Measurements from ENCODE around the gene GARNL3. TPM values are rescaled to one million over a fixed set of nuclear protein-coding genes. Genes with fewer than 3 reads are reported as not detected.

Gene GARNL3
- total RNA-seq, 5 donors from 2014 or later (not counting 1 experiment from before 2014, with no cell fraction given) = 3.3 to 5.7 (median 3.6) TPM

GRCh38 chr9:127392976-127393375, 128.4 kb downstream of the GARNL3 start:
- no peak for ATAC-seq (replicated peaks in 1 of 4)
- Mint-ChIP-seq H3K27me3 (peaks cover 47 to 74% of the 10 kb centered on the region in 2 donors), H3K27ac (peak overlapping the region in 1 of 2 donors; percentile 44), H3K9me3 (no peaks in the 10 kb centered on the region), H3K36me3 (no peaks in the 10 kb centered on the region), H3K4me1 (peaks cover 26 to 31% (median 30%) of the 10 kb centered on the region in 3 donors), H3K4me3 (no peak overlapping the region)
- Histone ChIP-seq H3K36me3 (ENCODE audit: control insufficient read depth in 2 of 2, extremely low read depth in 1 of 2, insufficient read depth in 1 of 2, low read length in 1 of 2) (no peaks in the 10 kb centered on the region), H3K27ac (ENCODE audit: low read length) (no peak overlapping the region), H3K27me3 (replicated peaks in 1 of 2; ENCODE audit: control insufficient read depth in 2 of 2, extremely low read depth in 1 of 2, insufficient read depth in 2 of 2, low read length in 1 of 2) (peaks cover 15 to 67% of the 10 kb centered on the region in 2 experiments), H3K4me3 (ENCODE audit: control insufficient read depth in 1 of 2, extremely low read depth in 1 of 2, low read length in 1 of 2) (no peak overlapping the region), H3K9me3 (no peaks in the 10 kb centered on the region), H3K4me1 (ENCODE audit: control insufficient read depth in 1 of 2, extremely low read depth in 1 of 2, insufficient read depth in 2 of 2, low read length in 2 of 2) (peaks cover 14 to 45% of the 10 kb centered on the region in 2 experiments)
- ChIA-PET CTCF (no interaction called here), POLR2A (interaction anchor here in 1 of 2 donors (0.6 kb wide), 1 partner anchor 168 kb away, joined by 7 read pairs; no protein-coding TSS in a partner anchor)
- WGBS (ENCODE audit: insufficient coverage) = no CpG with 5 or more reads among the region's 5 CpGs
- no peak for DNase-seq

- Histone ChIP-seq H3K9me3 (no peaks in the 10 kb centered on the region), H3K4me3 (ENCODE audit: control insufficient read depth in 1 of 2, extremely low read depth in 1 of 2, low read length in 1 of 2) (no peak overlapping the region), H3K36me3 (ENCODE audit: control insufficient read depth in 2 of 2, extremely low read depth in 1 of 2, insufficient read depth in 1 of 2, low read length in 1 of 2) (no peaks in the 10 kb centered on the region), H3K27ac (ENCODE audit: low read length) (no peak overlapping the region), H3K27me3 (replicated peaks in 1 of 2; ENCODE audit: control insufficient read depth in 2 of 2, extremely low read depth in 1 of 2, insufficient read depth in 2 of 2, low read length in 1 of 2) (peaks cover 15 to 73% of the 10 kb centered on the region in 2 experiments), H3K4me1 (ENCODE audit: control insufficient read depth in 1 of 2, extremely low read depth in 1 of 2, insufficient read depth in 2 of 2, low read length in 2 of 2) (peaks cover 10 to 45% of the 10 kb centered on the region in 2 experiments)
- DNase-seq = no peak
- CTCF ChIA-PET = no interaction called here
- ATAC-seq (replicated peaks in 1 of 4) = no peak
- Mint-ChIP-seq H3K9me3 (no peaks in the 10 kb centered on the region), H3K36me3 (no peaks in the 10 kb centered on the region), H3K4me1 (peaks cover 24 to 31% (median 29%) of the 10 kb centered on the region in 3 donors), H3K27ac (no peak overlapping the region), H3K27me3 (peaks cover 53 to 80% of the 10 kb centered on the region in 2 donors), H3K4me3 (no peak overlapping the region)
- WGBS (ENCODE audit: insufficient coverage) = no CpG with 5 or more reads among the region's 2 CpGs
- POLR2A ChIA-PET = interaction anchor here (0.6 to 0.7 kb wide), 2 partner anchors 169 to 379 kb away, joined by 5 to 7 read pairs; no protein-coding TSS in a partner anchor
Observed at GRCh38 chr9:127393645-127394044, 129.1 kb downstream of the GARNL3 start.

GRCh38 chr9:127395497-127396252, 131.1 kb downstream of the GARNL3 start:
- H3K36me3 ChIP-seq (ENCODE audit: control insufficient read depth in 2 of 2, extremely low read depth in 1 of 2, insufficient read depth in 1 of 2, low read length in 1 of 2) = no peaks in the 10 kb centered on the region
- peaks cover 2 to 31% of the 10 kb centered on the region in 2 experiments for H3K4me1 ChIP-seq (ENCODE audit: control insufficient read depth in 1 of 2, extremely low read depth in 1 of 2, insufficient read depth in 2 of 2, low read length in 2 of 2)
- POLR2A ChIA-PET = no interaction called here
- CTCF ChIA-PET = no interaction called here
- no peak overlapping the region for H3K4me3 ChIP-seq (ENCODE audit: control insufficient read depth in 1 of 2, extremely low read depth in 1 of 2, low read length in 1 of 2)
- 100% methylated on average over 1 of the region's 7 CpGs for WGBS (ENCODE audit: insufficient coverage)
- H3K9me3 Mint-ChIP-seq = no peaks in the 10 kb centered on the region
- H3K27me3 Mint-ChIP-seq = peaks cover 58 to 78% of the 10 kb centered on the region in 2 donors
- H3K4me1 Mint-ChIP-seq = peaks cover 11 to 17% (median 17%) of the 10 kb centered on the region in 3 donors
- H3K36me3 Mint-ChIP-seq = no peaks in the 10 kb centered on the region
- no peak for DNase-seq
- no peak overlapping the region for H3K27ac ChIP-seq (ENCODE audit: low read length)
- no peak for ATAC-seq (replicated peaks in 1 of 4)
- no peak overlapping the region for H3K27ac Mint-ChIP-seq
- H3K27me3 ChIP-seq (replicated peaks in 1 of 2; ENCODE audit: control insufficient read depth in 2 of 2, extremely low read depth in 1 of 2, insufficient read depth in 2 of 2, low read length in 1 of 2) = peaks cover 15 to 82% of the 10 kb centered on the region in 2 experiments
- no peaks in the 10 kb centered on the region for H3K9me3 ChIP-seq
- H3K4me3 Mint-ChIP-seq = peak overlapping the region; percentile 37 to 61 (median 50)

GRCh38 chr9:127396253-127396807, 131.8 kb downstream of the GARNL3 start:
- CTCF ChIA-PET = interaction anchor here in 1 of 2 donors (0.6 to 1.1 kb wide), 8 partner anchors 9 to 293 kb away, joined by 3 to 5 read pairs (median 3); partner anchors contain the start of genes LRSAM1 and RPL12
- H3K9me3 Mint-ChIP-seq = no peaks in the 10 kb centered on the region
- 13% methylated on average over 15 of the region's 27 CpGs for WGBS (ENCODE audit: insufficient coverage)

GRCh38 chr9:127396808-127397645, 132.5 kb downstream of the GARNL3 start, which contains the start of gene SLC2A8:
Gene SLC2A8 (plus strand): TSS chr9:127397169. CDS start chr9:127397231, 62 bp downstream.
- no peaks in the 10 kb centered on the region for H3K9me3 ChIP-seq
- peaks cover 62 to 81% of the 10 kb centered on the region in 2 donors for H3K27me3 Mint-ChIP-seq
- H3K36me3 Mint-ChIP-seq = no peaks in the 10 kb centered on the region
- no peak within 1 kb of the TSS for H3K27ac ChIP-seq (ENCODE audit: low read length)
- 1% methylated on average over 81 of the region's 87 CpGs for WGBS (ENCODE audit: insufficient coverage)
- peaks cover 8 to 17% (median 17%) of the 10 kb centered on the region in 3 donors for H3K4me1 Mint-ChIP-seq
- H3K4me3 Mint-ChIP-seq = peak within 1 kb of the TSS; percentile 57 to 79 (median 76)
- ChIA-PET POLR2A (interaction anchor here (0.5 to 1.0 kb wide), 3 partner anchors 27 to 170 kb away, joined by 3 to 6 read pairs (median 4); partner anchors contain the start of genes LRSAM1 (in 1 of the 2), RPL12 (in 1 of the 2) and ZNF79 (in 1 of the 2)), CTCF (interaction anchor here (0.5 to 1.1 kb wide), 9 partner anchors 9 to 294 kb away, joined by 3 to 5 read pairs (median 3); partner anchors contain the start of genes LRSAM1 (in 1 of the 2) and RPL12 (in 1 of the 2))
- H3K27me3 ChIP-seq (replicated peaks in 1 of 2; ENCODE audit: control insufficient read depth in 2 of 2, extremely low read depth in 1 of 2, insufficient read depth in 2 of 2, low read length in 1 of 2) = peaks cover 11 to 79% of the 10 kb centered on the region in 2 experiments
- ATAC-seq (replicated peaks in 1 of 4) (peak; percentile 88 to 90 (median 90)), DNase-seq (peak; percentile 53 to 96 (median 86))
- no peak within 1 kb of the TSS for H3K27ac Mint-ChIP-seq
- H3K4me3 ChIP-seq (ENCODE audit: control insufficient read depth in 1 of 2, extremely low read depth in 1 of 2, low read length in 1 of 2) = peak within 1 kb of the TSS; percentile 43 to 66
- no peaks in the 10 kb centered on the region for H3K9me3 Mint-ChIP-seq
- no peaks in the 10 kb centered on the region for H3K36me3 ChIP-seq (ENCODE audit: control insufficient read depth in 2 of 2, extremely low read depth in 1 of 2, insufficient read depth in 1 of 2, low read length in 1 of 2)
- peaks cover 2 to 29% of the 10 kb centered on the region in 2 experiments for H3K4me1 ChIP-seq (ENCODE audit: control insufficient read depth in 1 of 2, extremely low read depth in 1 of 2, insufficient read depth in 2 of 2, low read length in 2 of 2)

More at GRCh38 chr9:127396253-127396807, 131.8 kb downstream of the GARNL3 start:
- H3K4me1 ChIP-seq (ENCODE audit: control insufficient read depth in 1 of 2, extremely low read depth in 1 of 2, insufficient read depth in 2 of 2, low read length in 2 of 2) = peaks cover 2 to 29% of the 10 kb centered on the region in 2 experiments
- Mint-ChIP-seq H3K4me3 (peak overlapping the region; percentile 37 to 61 (median 50)), H3K36me3 (no peaks in the 10 kb centered on the region), H3K4me1 (peaks cover 11 to 17% (median 17%) of the 10 kb centered on the region in 3 donors), H3K27ac (no peak overlapping the region), H3K27me3 (peaks cover 61 to 81% of the 10 kb centered on the region in 2 donors)
- H3K9me3 ChIP-seq = no peaks in the 10 kb centered on the region
- POLR2A ChIA-PET = interaction anchor here in 1 of 2 donors (1.0 kb wide), 1 partner anchor 27 kb away, joined by 4 read pairs; the partner anchor contains the start of gene ZNF79
- peaks cover 15 to 82% of the 10 kb centered on the region in 2 experiments for H3K27me3 ChIP-seq (replicated peaks in 1 of 2; ENCODE audit: control insufficient read depth in 2 of 2, extremely low read depth in 1 of 2, insufficient read depth in 2 of 2, low read length in 1 of 2)
- DNase-seq (no peak), ATAC-seq (replicated peaks in 1 of 4) (no peak)
- H3K36me3 ChIP-seq (ENCODE audit: control insufficient read depth in 2 of 2, extremely low read depth in 1 of 2, insufficient read depth in 1 of 2, low read length in 1 of 2) = no peaks in the 10 kb centered on the region
- no peak overlapping the region for H3K27ac ChIP-seq (ENCODE audit: low read length)
- H3K4me3 ChIP-seq (ENCODE audit: control insufficient read depth in 1 of 2, extremely low read depth in 1 of 2, low read length in 1 of 2) = peak overlapping the region; percentile 43 to 66
